Regular cardiac myocyte (primary cell): Measurements from ENCODE around the gene NPC2. TPM values are rescaled to one million over a fixed set of nuclear protein-coding genes. Genes with fewer than 3 reads are reported as not detected.

ENCODE experiments used
- total RNA-seq: library from RNA; depleted of rRNA; stranded (reverse); fragments of >200 nt; gene quantifications from 2 replicates; pipeline ENCODE4 v1.2.3, GENCODE V29; 2014

The NPC2 gene
- total RNA-seq = 76.1 and 254 TPM in 2 replicates

DNA sequence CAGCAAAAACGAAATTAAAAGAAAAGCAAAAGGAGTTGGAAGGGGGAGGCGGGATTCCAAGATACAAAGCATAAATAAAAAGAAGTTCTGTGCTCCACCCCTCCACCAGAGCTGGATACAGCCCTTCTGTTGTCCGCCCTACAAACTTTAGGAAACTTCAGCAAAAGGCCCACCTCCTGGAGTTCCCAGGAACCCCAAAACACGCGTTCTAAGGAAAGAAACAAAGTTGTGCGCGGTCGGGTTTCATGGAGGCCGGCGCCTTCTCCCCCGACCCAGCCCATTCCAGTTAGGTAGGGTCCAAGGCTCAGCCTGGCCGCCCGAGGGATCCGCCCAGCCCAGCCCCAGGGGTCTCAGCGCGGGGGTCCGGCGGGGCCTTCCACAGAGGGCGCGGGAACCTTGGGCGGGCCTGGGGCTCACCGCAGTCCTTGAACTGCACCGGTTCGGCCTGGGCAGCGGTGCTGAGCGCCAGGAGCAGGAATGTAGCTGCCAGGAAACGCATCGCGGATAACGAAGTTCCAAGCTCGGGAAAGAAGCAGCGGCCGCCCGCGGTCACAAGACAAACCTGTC lies at the start of gene NPC2:
Gene NPC2 (minus strand): TSS at position 530 of the 567 bp plus-strand sequence. CDS start 31 bp downstream, at position 499.

DNA sequence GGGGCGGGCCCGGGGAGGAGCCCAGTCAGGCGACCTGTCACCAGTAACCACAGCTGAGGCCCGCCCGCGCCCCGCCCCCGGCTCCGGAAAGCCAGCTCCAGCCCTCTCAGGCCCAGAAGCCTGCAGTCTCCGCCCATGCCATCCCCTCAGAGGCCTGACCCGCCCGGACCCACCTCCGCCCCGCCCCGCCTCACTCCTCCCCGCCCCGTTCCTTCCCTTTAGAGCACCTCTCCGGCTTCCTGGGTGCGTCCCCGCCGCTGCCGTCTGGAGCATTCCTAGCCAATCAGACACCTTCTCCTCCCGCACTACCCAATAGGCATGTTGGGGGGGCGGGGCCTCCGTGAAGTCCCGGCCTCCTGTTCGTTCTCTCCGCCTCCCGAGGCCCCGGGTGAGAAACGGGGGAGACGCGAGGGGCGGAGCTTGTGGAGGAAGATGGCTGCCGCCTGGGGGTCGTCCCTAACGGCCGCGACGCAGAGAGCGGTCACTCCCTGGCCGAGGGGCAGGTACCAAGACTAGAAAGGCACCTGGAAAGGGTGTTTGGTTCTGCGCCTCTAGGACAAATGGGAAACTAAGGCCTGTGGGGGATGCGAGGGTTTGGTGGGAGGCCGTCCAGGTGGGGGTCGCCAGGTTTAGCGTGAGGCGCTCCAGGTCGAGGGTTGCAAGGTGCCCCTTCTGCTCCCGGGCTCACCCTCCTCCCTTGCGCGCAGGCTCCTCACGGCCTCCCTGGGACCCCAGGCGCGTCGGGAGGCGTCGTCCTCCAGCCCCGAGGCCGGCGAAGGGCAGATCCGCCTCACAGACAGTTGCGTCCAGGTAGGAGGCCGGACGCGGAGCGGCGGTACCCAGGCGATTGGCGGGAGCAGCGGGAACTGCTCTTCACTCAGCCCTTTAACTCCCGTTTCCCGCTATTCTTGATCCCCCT lies 497 bp upstream of the NPC2 start, which contains the start of gene ISCA2:
Gene ISCA2 (plus strand): TSS at position 423 of the 919 bp plus-strand sequence. CDS start 10 bp downstream, at position 433.

Other genes with a start within 250 kb of the NPC2 start
- 27.6 and 29.9 TPM in 2 replicates for gene ABCD4, start 190.4 kb downstream of the NPC2 start, total RNA-seq
- not detected in 2 replicates for gene VRTN, start 144.8 kb downstream of the NPC2 start, total RNA-seq
- gene SYNDIG1L, start 67.1 kb downstream of the NPC2 start, total RNA-seq = under 0.01 TPM in 1 of 2 replicates, not detected in the other
- gene ISCA2, start 460 bp upstream of the NPC2 start, total RNA-seq = 18.6 and 22.3 TPM in 2 replicates
- 156 and 186 TPM in 2 replicates for gene LTBP2, start 118.9 kb upstream of the NPC2 start, total RNA-seq
- 21.7 and 32.8 TPM in 2 replicates for gene AREL1, start 219.8 kb upstream of the NPC2 start, total RNA-seq
- gene FCF1, start 219.8 kb upstream of the NPC2 start, total RNA-seq = 40.6 and 45.2 TPM in 2 replicates